ENCODE data around the gene KLHL2.

GRCh38 chr4:165297626-165298025, 90.3 kb downstream of the KLHL2 start:
- no peak for TF ChIP-seq CTCF (conservative IDR thresholded peaks at IDR 0.05; ENCODE audit: low read depth in 2 of 2)
- no peak for TF ChIP-seq EZH2phosphoT487 (IDR thresholded peaks at IDR 0.05; ENCODE audit: unreplicated experiment)
- TF ChIP-seq STAT1 (IDR thresholded peaks at IDR 0.05; ENCODE audit: unreplicated experiment): no peak
- TF ChIP-seq POLR2AphosphoS5 (IDR thresholded peaks at IDR 0.05; ENCODE audit: low read depth): no peak
- TF ChIP-seq EZH2 (IDR thresholded peaks at IDR 0.05; ENCODE audit: low read depth, unreplicated experiment): no peak
- TF ChIP-seq REST (IDR thresholded peaks at IDR 0.05; ENCODE audit: unreplicated experiment): no peak
- no peak for TF ChIP-seq JUNB (IDR thresholded peaks at IDR 0.05; ENCODE audit: unreplicated experiment)
- TF ChIP-seq ETS1 (IDR thresholded peaks at IDR 0.05): no peak

Measured in GM23338 (cell line).